ENCODE measurements around the gene LRTM2.

The LRTM2 gene

DNA sequence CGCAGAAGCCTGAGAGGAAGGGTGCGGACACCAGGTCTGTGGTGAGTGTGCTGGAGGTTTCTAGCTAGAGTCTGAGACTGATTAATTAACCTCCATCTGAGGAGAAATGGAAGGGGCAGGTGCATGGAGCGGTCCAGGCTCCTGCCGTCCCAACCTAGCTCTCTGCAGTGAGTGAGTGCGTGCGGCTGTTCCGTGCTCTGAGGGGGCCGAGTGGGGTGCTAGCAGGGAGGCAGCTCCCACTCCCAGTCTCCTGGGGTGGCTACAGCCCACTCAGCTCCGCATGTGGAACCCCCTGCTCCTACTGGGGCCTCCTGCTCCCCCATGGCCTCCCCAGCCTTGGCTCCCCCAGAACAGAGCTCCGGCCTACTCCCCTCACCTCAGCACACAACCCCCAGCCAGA, 2.9 kb downstream of the LRTM2 start:
- H3K27ac ChIP-seq: no peak overlapping the region
- TF ChIP-seq CTCF (conservative IDR thresholded peaks at IDR 0.05): no peak

DNA sequence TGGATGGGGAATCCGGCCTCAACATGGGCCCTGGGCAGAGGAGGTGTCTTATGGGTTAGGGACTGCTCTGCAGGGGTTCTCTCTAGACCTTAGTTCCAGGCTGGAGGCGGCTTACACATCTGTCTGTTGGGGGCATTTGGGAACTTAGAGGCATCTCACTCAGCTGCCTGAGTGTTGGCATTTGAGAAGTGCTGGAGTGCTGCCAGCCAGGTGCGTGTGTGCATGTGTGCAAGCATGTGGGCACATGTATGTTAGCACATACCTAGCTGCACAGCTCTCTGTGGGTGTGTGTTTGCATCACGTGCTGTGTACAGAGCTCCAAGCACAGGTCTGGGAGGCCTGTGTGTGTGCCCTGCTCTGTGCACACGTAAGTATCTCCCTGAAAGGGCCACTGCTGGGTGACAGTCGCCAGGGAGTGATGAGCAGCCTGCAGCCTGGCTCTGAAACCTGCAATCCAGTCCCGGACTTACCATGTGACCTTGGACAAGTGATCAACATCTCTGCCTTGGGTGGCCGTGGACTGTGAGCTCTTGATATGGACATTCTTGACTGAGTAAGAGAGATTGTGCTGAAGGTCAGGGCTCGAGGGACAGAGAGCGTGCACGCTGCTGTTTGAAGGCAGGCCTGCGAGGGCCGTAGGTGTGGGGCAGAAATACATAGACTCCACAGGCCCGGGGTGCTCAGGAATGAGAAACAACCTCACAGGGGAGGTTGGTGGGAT, 5.2 kb downstream of the LRTM2 start:
- H3K27ac ChIP-seq: no peak overlapping the region
- no peak for TF ChIP-seq CTCF (conservative IDR thresholded peaks at IDR 0.05)

DNA sequence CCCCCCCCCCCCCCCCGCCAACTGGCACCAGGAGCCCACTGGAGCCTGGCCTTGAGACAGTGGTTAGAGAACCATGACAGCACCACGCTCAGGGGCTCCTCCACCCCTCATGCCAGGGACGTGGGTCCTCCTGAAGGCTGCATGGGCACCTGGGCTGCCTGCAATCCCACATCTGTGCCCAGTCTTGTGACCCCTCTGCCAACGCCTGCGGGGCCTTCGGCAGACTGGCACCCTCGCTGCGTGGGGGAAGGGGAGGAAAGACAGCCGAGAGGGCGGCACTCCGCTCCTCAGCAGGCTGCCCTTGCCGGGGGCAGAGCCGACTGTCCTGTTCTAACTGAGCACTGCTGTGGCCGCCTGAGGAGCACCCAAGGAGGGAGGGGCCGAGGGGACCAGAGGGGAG, 6.0 kb downstream of the LRTM2 start:
- no peak overlapping the region; the same call in 1 of the 2 replicates for H3K27ac ChIP-seq
- no peak for TF ChIP-seq CTCF (conservative IDR thresholded peaks at IDR 0.05)

- peak overlapping the region; percentile 98; the same call in 1 of the 2 replicates for H3K27ac ChIP-seq
- no peak for TF ChIP-seq CTCF (conservative IDR thresholded peaks at IDR 0.05)
These were observed 6.7 kb downstream of the LRTM2 start for GRCh38 chr12:1826867-1827705.

- TF ChIP-seq CTCF (conservative IDR thresholded peaks at IDR 0.05): no peak
- peak overlapping the region; percentile 98 for H3K27ac ChIP-seq
These were observed 7.8 kb downstream of the LRTM2 start for GRCh38 chr12:1827826-1828805.

GRCh38 chr12:1828856-1829255, 8.5 kb downstream of the LRTM2 start:
- peak overlapping the region; percentile 98 for H3K27ac ChIP-seq
- TF ChIP-seq CTCF (conservative IDR thresholded peaks at IDR 0.05): no peak

Data from VCaP (cell line).